HEK293 (cell line): ENCODE measurements around the gene ZNF766.

Source experiments
- CTCF ChIP-seq: fragments of 450-650 bp; formaldehyde crosslinking; IDR thresholded peaks from 2 replicates; pipeline ENCODE4 v1.5.1; 2016; ENCODE audit warnings: missing biosample characterization, missing genetic modification characterization
- GLIS2 ChIP-seq: fragments of 450-650 bp; formaldehyde crosslinking; IDR thresholded peaks from 2 replicates; pipeline ENCODE4 v1.5.1; 2016; ENCODE audit warnings: missing biosample characterization, missing genetic modification characterization
- HOXD13 ChIP-seq: sonication (generic); formaldehyde crosslinking; IDR thresholded peaks from 2 replicates; pipeline ENCODE4 v1.8.0; 2022; ENCODE audit warnings: missing genetic modification reagents, borderline replicate concordance
- OSR2 ChIP-seq: fragments of 450-650 bp; formaldehyde crosslinking; IDR thresholded peaks from 2 replicates; pipeline ENCODE4 v1.5.1; 2016; ENCODE audit warnings: missing biosample characterization, missing genetic modification characterization
- ZNF155 ChIP-seq: fragments of 450-650 bp; formaldehyde crosslinking; IDR thresholded peaks from 2 replicates; pipeline ENCODE4 v1.5.1; 2016; ENCODE audit warnings: missing biosample characterization, missing genetic modification characterization
- ZNF211 ChIP-seq: fragments of 450-650 bp; formaldehyde crosslinking; IDR thresholded peaks from 2 replicates; pipeline ENCODE4 v1.5.1; 2016; ENCODE audit warnings: low read depth, missing biosample characterization, missing genetic modification characterization
- ZNF350 ChIP-seq: fragments of 450-650 bp; formaldehyde crosslinking; IDR thresholded peaks from 2 replicates; pipeline ENCODE4 v1.5.0; 2017; ENCODE audit warnings: missing biosample characterization, mild to moderate bottlenecking, missing genetic modification characterization
- ZSCAN5A ChIP-seq: fragments of 450-650 bp; formaldehyde crosslinking; IDR thresholded peaks from 2 replicates; pipeline ENCODE4 v1.5.1; 2016; ENCODE audit warnings: missing biosample characterization, missing genetic modification characterization

GRCh38 chr19:52230685-52231084, 38.7 kb upstream of the ZNF766 start:
- no peak for TF ChIP-seq CTCF
- no peak for TF ChIP-seq ZNF350 (tag by site-specific recombination)
- TF ChIP-seq GLIS2 (tag by site-specific recombination): no peak
- TF ChIP-seq ZNF155 (tag by site-specific recombination): no peak
- no peak for TF ChIP-seq HOXD13 (CRISPR knock-in tag)
- TF ChIP-seq ZNF211 (tag by site-specific recombination): no peak
- no peak for TF ChIP-seq ZSCAN5A (tag by site-specific recombination)
- TF ChIP-seq OSR2: no peak
